ENCODE data around the gene SIPA1L3.
"Not testable (repeated sequence)": the region's sequence is repeated elsewhere in the genome, so short reads cannot be mapped to it uniquely, and the experiment has no call there.

DNA sequence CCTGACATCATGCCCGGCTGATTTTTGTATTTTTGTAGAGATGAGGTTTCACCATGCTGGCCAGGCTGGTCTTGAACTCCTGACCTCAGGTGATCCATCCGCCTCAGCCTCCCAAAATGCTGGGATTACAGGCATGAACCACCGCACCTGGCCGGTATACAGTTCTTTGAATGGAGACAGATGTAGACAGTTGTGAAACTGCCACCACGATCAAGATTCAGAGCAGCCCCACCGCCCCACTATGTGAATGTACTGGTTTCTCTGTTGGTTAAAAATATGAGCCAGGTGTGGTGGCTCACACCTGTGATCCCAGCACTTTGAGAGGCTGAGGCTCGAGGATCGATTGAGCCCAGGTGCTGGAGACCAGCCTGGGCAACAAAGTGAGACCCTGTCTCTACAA is 123.0 kb downstream of the SIPA1L3 start:
- TF ChIP-seq, protein P1, sequence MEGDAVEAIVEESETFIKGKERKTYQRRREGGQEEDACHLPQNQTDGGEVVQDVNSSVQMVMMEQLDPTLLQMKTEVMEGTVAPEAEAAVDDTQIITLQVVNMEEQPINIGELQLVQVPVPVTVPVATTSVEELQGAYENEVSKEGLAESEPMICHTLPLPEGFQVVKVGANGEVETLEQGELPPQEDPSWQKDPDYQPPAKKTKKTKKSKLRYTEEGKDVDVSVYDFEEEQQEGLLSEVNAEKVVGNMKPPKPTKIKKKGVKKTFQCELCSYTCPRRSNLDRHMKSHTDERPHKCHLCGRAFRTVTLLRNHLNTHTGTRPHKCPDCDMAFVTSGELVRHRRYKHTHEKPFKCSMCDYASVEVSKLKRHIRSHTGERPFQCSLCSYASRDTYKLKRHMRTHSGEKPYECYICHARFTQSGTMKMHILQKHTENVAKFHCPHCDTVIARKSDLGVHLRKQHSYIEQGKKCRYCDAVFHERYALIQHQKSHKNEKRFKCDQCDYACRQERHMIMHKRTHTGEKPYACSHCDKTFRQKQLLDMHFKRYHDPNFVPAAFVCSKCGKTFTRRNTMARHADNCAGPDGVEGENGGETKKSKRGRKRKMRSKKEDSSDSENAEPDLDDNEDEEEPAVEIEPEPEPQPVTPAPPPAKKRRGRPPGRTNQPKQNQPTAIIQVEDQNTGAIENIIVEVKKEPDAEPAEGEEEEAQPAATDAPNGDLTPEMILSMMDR (IDR thresholded peaks at IDR 0.05; ENCODE audit: low read depth, low read length) = not testable (repeated sequence)
- not testable (repeated sequence) for TF ChIP-seq EZH2phosphoT487 (IDR thresholded peaks at IDR 0.05; ENCODE audit: low read depth)

Data from OCI-LY3 (cell line).